ENCODE data around the gene CDC25B.

DNA sequence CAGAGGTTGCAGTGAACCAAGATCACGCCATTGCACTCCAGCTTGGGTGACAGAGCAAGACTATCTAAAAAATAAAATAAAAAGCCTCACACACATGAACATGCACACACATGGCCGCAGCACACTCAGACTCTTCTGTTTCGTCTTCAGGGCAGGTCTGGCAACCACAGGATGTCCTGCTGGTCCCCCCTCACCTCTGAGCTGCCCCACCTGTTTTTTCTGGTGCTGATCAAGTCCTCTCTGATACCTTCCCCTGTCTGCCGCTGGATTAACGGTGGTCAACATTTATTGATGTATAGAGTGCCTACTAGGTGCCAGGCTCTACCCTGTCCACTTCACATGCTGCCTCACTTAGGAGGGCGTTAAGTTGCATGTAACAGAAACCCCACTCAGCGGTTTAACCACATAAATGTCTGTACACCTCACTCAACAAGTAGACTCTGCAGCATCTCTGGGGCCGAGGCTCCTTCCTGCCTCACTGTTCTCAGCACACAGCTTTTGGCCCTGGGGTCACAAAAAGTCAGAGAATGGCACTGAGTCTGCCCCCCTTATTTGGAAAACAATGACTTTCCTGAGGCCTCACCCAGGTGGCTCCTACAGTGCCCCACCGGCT, 19.7 kb downstream of the CDC25B start:
- TF ChIP-seq POLR2A (IDR thresholded peaks at IDR 0.05; ENCODE audit: low read depth, low read length), result no peak
- TF ChIP-seq POLR2AphosphoS5 (IDR thresholded peaks at IDR 0.05; ENCODE audit: low read depth, low read length), result no peak
